SK-N-SH (cell line): ENCODE data around the gene TMEM144. TPM values are rescaled to one million over a fixed set of nuclear protein-coding genes. Genes with fewer than 3 reads are reported as not detected.

ENCODE experiments used
- CTCF ChIA-PET: fragments of 300-600, 350-600 bp; formaldehyde crosslinking; extraction: SDS; loops from one replicate; lab custom pipeline; 2021; lab: Yijun Ruan, JAX
- POLR2A ChIA-PET: fragments of 350-600 bp; sonication (Branson Sonifier 250); formaldehyde crosslinking; extraction: SDS; loops from one replicate; lab custom pipeline; 2020; ENCODE audit warnings: antibody characterized with exemption, inconsistent platforms; lab: Yijun Ruan, JAX
- DNase-seq: peaks from one replicate; pipeline ENCODE4 v3.0.0; 2012
- H2AFZ ChIP-seq: fragments of 200-600 bp; sonication (generic); 2 replicates; pipeline ENCODE4 v1.8.1; 2016; ENCODE audit warnings: antibody characterized with exemption, mild to moderate bottlenecking, low read depth
- H3F3A ChIP-seq: fragments of 200-600 bp; sonication (generic); replicated peaks from 2 replicates; pipeline ENCODE3; 2016; ENCODE audit warnings: antibody characterized with exemption, mild to moderate bottlenecking; ENCODE audit not compliant: insufficient read depth
- H3K27ac ChIP-seq, 2 experiments: fragments of 200-500 bp in 1 of 2; fragments of 200-600 bp in 1 of 2; sonication (Bioruptor generic) in 1 of 2; sonication (generic), shearing (Covaris generic) in 1 of 2; 2 replicates each; pipeline versions ENCODE4 v1.5.1 to v1.6.1; 2014 to 2016; ENCODE audit warnings: low read depth in 2 of 2, inconsistent platforms in 1 of 2, low read length in 1 of 2, mild to moderate bottlenecking in 1 of 2, mixed read lengths in 1 of 2
- H3K27me3 ChIP-seq: fragments of 200-600 bp; sonication (generic), shearing (Covaris generic); 2 replicates; pipeline ENCODE4 v1.6.1; 2016; ENCODE audit warnings: mixed run types; ENCODE audit not compliant: insufficient read depth
- H3K36me3 ChIP-seq, 2 experiments: fragments of 200-500 bp in 1 of 2; fragments of 200-600 bp in 1 of 2; sonication (Bioruptor generic) in 1 of 2; sonication (generic) in 1 of 2; replicated peaks in 1 of 2; 2 replicates each; pipeline versions ENCODE3 to v1.5.1; 2014 to 2016; ENCODE audit warnings: low read length in 1 of 2, mild to moderate bottlenecking in 1 of 2; ENCODE audit not compliant: insufficient read depth in 2 of 2, control insufficient read depth in 1 of 2
- H3K4me1 ChIP-seq, 2 experiments: fragments of 200-500 bp in 1 of 2; fragments of 200-600 bp in 1 of 2; sonication (Bioruptor generic) in 1 of 2; sonication (generic), shearing (Covaris generic) in 1 of 2; 2 replicates each; pipeline versions ENCODE4 v1.5.1 to v1.6.1; 2014 to 2016; ENCODE audit warnings: low read depth in 1 of 2, low read length in 1 of 2, mixed run types in 1 of 2; ENCODE audit not compliant: insufficient read depth in 2 of 2, control insufficient read depth in 1 of 2
- H3K4me2 ChIP-seq: fragments of 200-600 bp; sonication (generic), shearing (Covaris generic); 2 replicates; pipeline ENCODE4 v1.6.1; 2017; ENCODE audit warnings: mixed run types
- H3K4me3 ChIP-seq, 2 experiments: fragments of 200-500 bp in 1 of 2; fragments of 200-600 bp in 1 of 2; sonication (Bioruptor generic) in 1 of 2; sonication (generic), shearing (Covaris generic) in 1 of 2; 2 replicates each; pipeline versions ENCODE4 v1.5.1 to v1.8.1; 2014 to 2016; ENCODE audit warnings: low read depth in 2 of 2, inconsistent platforms in 1 of 2, low read length in 1 of 2, mild to moderate bottlenecking in 1 of 2, mixed read lengths in 1 of 2, moderate library complexity in 1 of 2
- H3K79me2 ChIP-seq: fragments of 200-600 bp; sonication (generic); 2 replicates; pipeline ENCODE4 v1.8.1; 2017; ENCODE audit warnings: mild to moderate bottlenecking; ENCODE audit not compliant: insufficient read depth
- H3K9ac ChIP-seq: fragments of 200-600 bp; sonication (generic); 2 replicates; pipeline ENCODE4 v1.6.1; 2017; ENCODE audit warnings: mixed run types
- H3K9me2 ChIP-seq: fragments of 200-600 bp; sonication (generic); 2 replicates; pipeline ENCODE4 v1.6.1; 2017; ENCODE audit warnings: mixed run types
- H3K9me3 ChIP-seq: fragments of 200-600 bp; sonication (generic); 2 replicates; pipeline ENCODE4 v1.6.1; 2017; ENCODE audit warnings: mixed run types, mild to moderate bottlenecking, moderate library complexity
- H4K20me1 ChIP-seq: fragments of 200-600 bp; sonication (generic); 2 replicates; pipeline ENCODE4 v1.6.1; 2017; ENCODE audit warnings: mild to moderate bottlenecking, mixed run types; ENCODE audit not compliant: insufficient read depth
- CHD2 ChIP-seq: fragments of 150-350 bp; IDR thresholded peaks from 2 replicates; pipeline ENCODE4 v1.6.1; 2018; ENCODE audit warnings: low read length; ENCODE audit not compliant: partially characterized antibody
- ELF1 ChIP-seq: IDR thresholded peaks from 2 replicates; pipeline ENCODE4 v1.4.0; 2012
- FOXJ3 ChIP-seq: sonication (generic); formaldehyde crosslinking; IDR thresholded peaks from 2 replicates; pipeline ENCODE4 v1.5.1; 2020; ENCODE audit warnings: mild to moderate bottlenecking, missing genetic modification reagents
- FOXM1 ChIP-seq: IDR thresholded peaks from 2 replicates; pipeline ENCODE4 v1.4.0; 2012; ENCODE audit warnings: low read depth, mild to moderate bottlenecking
- GATA2 ChIP-seq: sonication (generic); formaldehyde crosslinking; IDR thresholded peaks from 2 replicates; pipeline ENCODE4 v1.5.0; 2020; ENCODE audit warnings: mild to moderate bottlenecking, missing genetic modification reagents
- JUND ChIP-seq: IDR thresholded peaks from 2 replicates; pipeline ENCODE4 v1.4.0; 2012
- MXI1 ChIP-seq: IDR thresholded peaks from 2 replicates; pipeline ENCODE4 v1.6.1; 2012; ENCODE audit warnings: mild to moderate bottlenecking, low read depth, low read length, improper control_type of control experiment
- NFIC ChIP-seq: IDR thresholded peaks from 2 replicates; pipeline ENCODE4 v1.4.0; 2012; ENCODE audit warnings: borderline replicate concordance
- RAD21 ChIP-seq: IDR thresholded peaks from 2 replicates; pipeline ENCODE4 v1.6.1; 2012; ENCODE audit warnings: mild to moderate bottlenecking, low read length
- RCOR1 ChIP-seq: fragments of 150-350 bp; IDR thresholded peaks from 2 replicates; pipeline ENCODE4 v1.6.1; 2017; ENCODE audit warnings: antibody characterized with exemption, low read length
- SIN3A ChIP-seq: IDR thresholded peaks from 2 replicates; pipeline ENCODE4 v1.6.1; 2012; ENCODE audit warnings: low read depth, mild to moderate bottlenecking, low read length, moderate library complexity, borderline replicate concordance
- SMC3 ChIP-seq: IDR thresholded peaks from 2 replicates; pipeline ENCODE4 v1.6.1; 2012; ENCODE audit warnings: low read depth, low read length, improper control_type of control experiment
- TAF1 ChIP-seq: IDR thresholded peaks from 2 replicates; pipeline ENCODE4 v1.6.1; 2012; ENCODE audit warnings: low read depth, mild to moderate bottlenecking, low read length, moderate library complexity, borderline replicate concordance
- TCF12 ChIP-seq: IDR thresholded peaks from 2 replicates; pipeline ENCODE4 v1.4.0; 2012
- TEAD4 ChIP-seq: IDR thresholded peaks from 2 replicates; pipeline ENCODE4 v1.4.0; 2012; ENCODE audit warnings: mild to moderate bottlenecking, borderline replicate concordance; ENCODE audit not compliant: insufficient read depth
- USF2 ChIP-seq: fragments of 150-350 bp; IDR thresholded peaks from 2 replicates; pipeline ENCODE4 v1.6.1; 2017; ENCODE audit warnings: antibody characterized with exemption, low read length, low read depth, borderline replicate concordance
- YY1 ChIP-seq: IDR thresholded peaks from 2 replicates; pipeline ENCODE4 v1.4.0; 2012; ENCODE audit warnings: low read depth, mild to moderate bottlenecking
- WGBS: methylation state at CpG from one replicate; pipeline ENCODE4 v1.1.6; 2017; ENCODE audit warnings: low lambda C conversion rate; 5-methylcytosine and 5-hydroxymethylcytosine counted together
- polyA plus RNA-seq, 3 experiments: library from polyadenylated mRNA; depleted of rRNA; stranded (reverse); fragments of >200 nt; gene quantifications; 2 replicates each; pipeline ENCODE4 v1.2.3, GENCODE V29; 2012
- TF ChIP-seq, protein P1 (sequence below): fragments of 200-600 bp; sonication (generic); IDR thresholded peaks from 2 replicates; pipeline ENCODE4 v1.6.1; 2017; ENCODE audit warnings: antibody characterized with exemption, mild to moderate bottlenecking, moderate library complexity
- TF ChIP-seq, protein P2 (sequence below): fragments of 150-350 bp; IDR thresholded peaks from 2 replicates; pipeline ENCODE4 v1.6.1; 2016; ENCODE audit warnings: mild to moderate bottlenecking, low read depth, low read length
- TF ChIP-seq, protein P3 (sequence below): IDR thresholded peaks from 2 replicates; pipeline ENCODE4; 2012

Gene TMEM144
- polyA plus RNA-seq, 1 of the 3 experiments (the other 2 are of a cell fraction), result not detected

DNA sequence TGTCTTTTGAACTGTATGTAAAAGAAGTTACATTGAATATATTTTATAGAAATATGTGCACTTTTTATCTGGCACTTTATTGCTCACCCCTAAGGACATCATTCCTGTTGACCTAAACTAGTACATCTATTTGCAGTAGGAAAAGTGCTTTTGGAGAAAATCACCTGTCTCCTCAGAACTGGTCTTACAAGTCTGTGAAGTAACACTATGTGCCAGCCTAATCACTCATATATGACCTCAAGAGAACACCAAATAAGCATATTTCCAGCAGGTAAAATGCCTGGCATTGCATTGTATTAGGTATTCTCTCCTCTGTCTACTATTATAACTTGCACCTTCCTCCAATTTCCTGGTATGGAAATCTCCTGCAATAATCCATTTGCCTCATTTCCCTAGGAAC is 33.5 kb upstream of the TMEM144 start:
- Histone ChIP-seq H3K4me2 (no peak overlapping the region), H3F3A (no peaks in the 10 kb centered on the region), H3K36me3 (no peaks in the 10 kb centered on the region), H3K27me3 (no peaks in the 10 kb centered on the region), H3K9ac (no peak overlapping the region), H3K9me2 (no peaks in the 10 kb centered on the region), H2AFZ (no peak overlapping the region), H3K9me3 (no peaks in the 10 kb centered on the region), H3K79me2 (no peaks in the 10 kb centered on the region), H3K4me3 (no peak overlapping the region), H3K27ac (no peak overlapping the region), H3K4me1 (peaks cover 0 to 2% of the 10 kb centered on the region in 2 experiments; a peak in 2 of 4 replicates), H4K20me1 (no peaks in the 10 kb centered on the region)
- ChIA-PET CTCF (interaction anchor here (0.7 kb wide), 1 partner anchor 1101 kb away, joined by 3 read pairs; the partner anchor contains the start of gene GLRB), POLR2A (no interaction called here)
- no peak for DNase-seq
- TF ChIP-seq, protein P1, sequence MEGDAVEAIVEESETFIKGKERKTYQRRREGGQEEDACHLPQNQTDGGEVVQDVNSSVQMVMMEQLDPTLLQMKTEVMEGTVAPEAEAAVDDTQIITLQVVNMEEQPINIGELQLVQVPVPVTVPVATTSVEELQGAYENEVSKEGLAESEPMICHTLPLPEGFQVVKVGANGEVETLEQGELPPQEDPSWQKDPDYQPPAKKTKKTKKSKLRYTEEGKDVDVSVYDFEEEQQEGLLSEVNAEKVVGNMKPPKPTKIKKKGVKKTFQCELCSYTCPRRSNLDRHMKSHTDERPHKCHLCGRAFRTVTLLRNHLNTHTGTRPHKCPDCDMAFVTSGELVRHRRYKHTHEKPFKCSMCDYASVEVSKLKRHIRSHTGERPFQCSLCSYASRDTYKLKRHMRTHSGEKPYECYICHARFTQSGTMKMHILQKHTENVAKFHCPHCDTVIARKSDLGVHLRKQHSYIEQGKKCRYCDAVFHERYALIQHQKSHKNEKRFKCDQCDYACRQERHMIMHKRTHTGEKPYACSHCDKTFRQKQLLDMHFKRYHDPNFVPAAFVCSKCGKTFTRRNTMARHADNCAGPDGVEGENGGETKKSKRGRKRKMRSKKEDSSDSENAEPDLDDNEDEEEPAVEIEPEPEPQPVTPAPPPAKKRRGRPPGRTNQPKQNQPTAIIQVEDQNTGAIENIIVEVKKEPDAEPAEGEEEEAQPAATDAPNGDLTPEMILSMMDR, result no peak
- TF ChIP-seq GATA2, result no peak
- TF ChIP-seq CHD2, result no peak
- TF ChIP-seq TEAD4, result no peak
- TF ChIP-seq SMC3, result no peak
- TF ChIP-seq RAD21, result no peak
- no peak for TF ChIP-seq NFIC
- TF ChIP-seq MXI1, result no peak
- TF ChIP-seq JUND, result no peak
- TF ChIP-seq FOXJ3, result no peak
- TF ChIP-seq SIN3A, result no peak
- TF ChIP-seq TAF1, result no peak
- TF ChIP-seq, protein P2, sequence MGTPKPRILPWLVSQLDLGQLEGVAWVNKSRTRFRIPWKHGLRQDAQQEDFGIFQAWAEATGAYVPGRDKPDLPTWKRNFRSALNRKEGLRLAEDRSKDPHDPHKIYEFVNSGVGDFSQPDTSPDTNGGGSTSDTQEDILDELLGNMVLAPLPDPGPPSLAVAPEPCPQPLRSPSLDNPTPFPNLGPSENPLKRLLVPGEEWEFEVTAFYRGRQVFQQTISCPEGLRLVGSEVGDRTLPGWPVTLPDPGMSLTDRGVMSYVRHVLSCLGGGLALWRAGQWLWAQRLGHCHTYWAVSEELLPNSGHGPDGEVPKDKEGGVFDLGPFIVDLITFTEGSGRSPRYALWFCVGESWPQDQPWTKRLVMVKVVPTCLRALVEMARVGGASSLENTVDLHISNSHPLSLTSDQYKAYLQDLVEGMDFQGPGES, result no peak
- no peak for TF ChIP-seq RCOR1
- TF ChIP-seq YY1, result no peak

GRCh38 chr4:158179465-158179864 is 30.8 kb upstream of the TMEM144 start:
- 49% methylated on average over 3 of the region's 3 CpGs for WGBS
- Histone ChIP-seq H3K27me3 (no peaks in the 10 kb centered on the region), H4K20me1 (no peaks in the 10 kb centered on the region), H2AFZ (no peak overlapping the region), H3K9me2 (no peaks in the 10 kb centered on the region), H3K4me1 (no peaks in the 10 kb centered on the region), H3F3A (no peaks in the 10 kb centered on the region), H3K4me2 (no peak overlapping the region; the same call in 1 of the 2 replicates), H3K79me2 (no peaks in the 10 kb centered on the region), H3K9me3 (no peaks in the 10 kb centered on the region), H3K36me3 (no peaks in the 10 kb centered on the region), H3K27ac (no peak overlapping the region), H3K9ac (no peak overlapping the region), H3K4me3 (no peak overlapping the region)
- POLR2A ChIA-PET, result no interaction called here
- CTCF ChIA-PET, result no interaction called here
- DNase-seq, result no peak
- TF ChIP-seq RAD21 (no peak), TAF1 (no peak), FOXM1 (no peak), TCF12 (no peak), USF2 (no peak), ELF1 (no peak)
- TF ChIP-seq, protein P3, sequence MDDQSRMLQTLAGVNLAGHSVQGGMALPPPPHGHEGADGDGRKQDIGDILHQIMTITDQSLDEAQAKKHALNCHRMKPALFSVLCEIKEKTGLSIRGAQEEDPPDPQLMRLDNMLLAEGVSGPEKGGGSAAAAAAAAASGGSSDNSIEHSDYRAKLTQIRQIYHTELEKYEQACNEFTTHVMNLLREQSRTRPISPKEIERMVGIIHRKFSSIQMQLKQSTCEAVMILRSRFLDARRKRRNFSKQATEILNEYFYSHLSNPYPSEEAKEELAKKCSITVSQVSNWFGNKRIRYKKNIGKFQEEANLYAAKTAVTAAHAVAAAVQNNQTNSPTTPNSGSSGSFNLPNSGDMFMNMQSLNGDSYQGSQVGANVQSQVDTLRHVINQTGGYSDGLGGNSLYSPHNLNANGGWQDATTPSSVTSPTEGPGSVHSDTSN, result no peak
